H9 (cell line): ENCODE results near the gene GABARAPL2. TPM values are rescaled to one million over a fixed set of nuclear protein-coding genes. Genes with fewer than 3 reads are reported as not detected.

Source experiments
- DNase-seq: peaks from one replicate; pipeline ENCODE4 v3.0.0-alpha.2; 2017
- H2AFZ ChIP-seq: one replicate; pipeline ENCODE4 v1.6.1; 2013; ENCODE audit warnings: mild to moderate bottlenecking, low read length, control low read depth, moderate library complexity
- H2AK5ac ChIP-seq: 2 replicates; pipeline ENCODE4 v1.6.1; 2013; ENCODE audit warnings: low read length, control low read depth, mixed read lengths; ENCODE audit not compliant: insufficient read length
- H2BK120ac ChIP-seq: one replicate; pipeline ENCODE4 v1.6.1; 2013; ENCODE audit warnings: low read depth, mild to moderate bottlenecking, low read length, control low read depth, inconsistent platforms; ENCODE audit not compliant: poor library complexity, severe bottlenecking
- H2BK12ac ChIP-seq: 2 replicates; pipeline ENCODE4 v1.6.1; 2013; ENCODE audit warnings: low read length, control low read depth, mixed read lengths, low read depth; ENCODE audit not compliant: insufficient read length
- H2BK15ac ChIP-seq: 2 replicates; pipeline ENCODE4 v1.6.1; 2013; ENCODE audit warnings: low read depth, low read length, control low read depth
- H2BK20ac ChIP-seq: one replicate; pipeline ENCODE4 v1.6.1; 2013; ENCODE audit warnings: low read depth, mild to moderate bottlenecking, low read length, control low read depth, inconsistent platforms; ENCODE audit not compliant: poor library complexity, severe bottlenecking
- H2BK5ac ChIP-seq: 2 replicates; pipeline ENCODE4 v1.6.1; 2013; ENCODE audit warnings: low read length, control low read depth, mixed read lengths; ENCODE audit not compliant: insufficient read length
- H3K14ac ChIP-seq: 2 replicates; pipeline ENCODE4 v1.6.1; 2013; ENCODE audit warnings: low read length, control low read depth; ENCODE audit not compliant: insufficient read depth
- H3K18ac ChIP-seq: 2 replicates; pipeline ENCODE4 v1.6.1; 2013; ENCODE audit warnings: low read depth, mild to moderate bottlenecking, mixed read lengths, low read length, control low read depth; ENCODE audit not compliant: insufficient read length
- H3K23ac ChIP-seq: 2 replicates; pipeline ENCODE4 v1.6.1; 2013; ENCODE audit warnings: low read length, control low read depth, mixed read lengths, low read depth; ENCODE audit not compliant: insufficient read length
- H3K23me2 ChIP-seq: 2 replicates; pipeline ENCODE4 v1.6.1; 2013; ENCODE audit warnings: low read depth, mild to moderate bottlenecking, mixed read lengths, low read length, control low read depth; ENCODE audit not compliant: insufficient read length, poor library complexity, severe bottlenecking
- H3K27ac ChIP-seq: 2 replicates; pipeline ENCODE4 v1.5.1; 2013; ENCODE audit warnings: low read length, control low read depth, mixed read lengths, low read depth; ENCODE audit not compliant: insufficient read length
- H3K27me3 ChIP-seq: 2 replicates; pipeline ENCODE4 v1.6.1; 2013; ENCODE audit warnings: low read length, control low read depth, inconsistent platforms; ENCODE audit not compliant: insufficient read depth
- H3K4ac ChIP-seq: 2 replicates; pipeline ENCODE4 v1.6.1; 2013; ENCODE audit warnings: low read depth, mild to moderate bottlenecking, control low read depth, inconsistent platforms, low read length, moderate library complexity
- H3K4me1 ChIP-seq: 2 replicates; pipeline ENCODE4 v1.6.1; 2013; ENCODE audit warnings: low read length, control low read depth, inconsistent platforms; ENCODE audit not compliant: insufficient read depth
- H3K4me2 ChIP-seq: 2 replicates; pipeline ENCODE4 v1.6.1; 2013; ENCODE audit warnings: low read length, control low read depth, mixed read lengths; ENCODE audit not compliant: insufficient read length, insufficient read depth
- H3K56ac ChIP-seq: 2 replicates; pipeline ENCODE4 v1.6.1; 2013; ENCODE audit warnings: low read depth, mild to moderate bottlenecking, mixed read lengths, low read length, control low read depth; ENCODE audit not compliant: insufficient read length
- H3K79me1 ChIP-seq: 2 replicates; pipeline ENCODE4 v1.6.1; 2013; ENCODE audit warnings: low read depth, mild to moderate bottlenecking, moderate library complexity, low read length, control low read depth, inconsistent platforms; ENCODE audit not compliant: insufficient read depth, poor library complexity, severe bottlenecking
- H3K79me2 ChIP-seq: 2 replicates; pipeline ENCODE4 v1.6.1; 2013; ENCODE audit warnings: low read length, control low read depth, inconsistent platforms; ENCODE audit not compliant: insufficient read depth
- H3K9ac ChIP-seq: 2 replicates; pipeline ENCODE4 v1.6.1; 2013; ENCODE audit warnings: low read length, control low read depth, mixed read lengths; ENCODE audit not compliant: insufficient read length; ENCODE audit errors: extremely low read depth
- H3K9me3 ChIP-seq: one replicate; pipeline ENCODE4 v1.6.1; 2013; ENCODE audit warnings: low read depth, low read length, inconsistent platforms; ENCODE audit not compliant: control insufficient read depth
- H3T11ph ChIP-seq: one replicate; pipeline ENCODE4 v1.6.1; 2013; ENCODE audit warnings: mild to moderate bottlenecking, low read length, control low read depth, inconsistent platforms
- H4K20me1 ChIP-seq: one replicate; pipeline ENCODE4 v1.6.1; 2013; ENCODE audit not compliant: control insufficient read depth, insufficient read length, insufficient read depth
- H4K5ac ChIP-seq: 2 replicates; pipeline ENCODE4 v1.6.1; 2013; ENCODE audit warnings: low read depth, mild to moderate bottlenecking, mixed read lengths, low read length, control low read depth; ENCODE audit not compliant: insufficient read length
- H4K8ac ChIP-seq: replicated peaks from 2 replicates; pipeline ENCODE4 v1.6.1; 2013; ENCODE audit warnings: low read length, control low read depth, mixed read lengths, low read depth; ENCODE audit not compliant: insufficient read length
- H4K91ac ChIP-seq: 2 replicates; pipeline ENCODE4 v1.6.1; 2013; ENCODE audit warnings: low read depth, mild to moderate bottlenecking, moderate library complexity, mixed read lengths, low read length, control low read depth; ENCODE audit not compliant: insufficient read length
- H3K27ac Mint-ChIP-seq, 3 experiments: 2 replicates in 2 of 3; 3 replicates in 1 of 3; pipeline ENCODE4 v1.8.0; 2020 to 2021; ENCODE audit warnings: mixed read lengths in 3 of 3, mild to moderate bottlenecking in 1 of 3, moderate library complexity in 1 of 3
- H3K27me3 Mint-ChIP-seq: 2 replicates; pipeline ENCODE4 v1.8.0; 2021; ENCODE audit warnings: low read depth, mild to moderate bottlenecking, moderate library complexity, mixed read lengths
- H3K36me3 Mint-ChIP-seq, 3 experiments: 2 replicates in 2 of 3; 3 replicates in 1 of 3; pipeline ENCODE4 v1.8.0; 2020 to 2021; ENCODE audit warnings: low read depth in 3 of 3, mixed read lengths in 3 of 3; ENCODE audit not compliant: insufficient read depth in 1 of 3
- H3K4me1 Mint-ChIP-seq, 2 experiments: 2 replicates each; pipeline ENCODE4 v1.8.0; 2020; ENCODE audit warnings: mixed read lengths in 2 of 2
- H3K4me3 Mint-ChIP-seq, 2 experiments: 2 replicates in 1 of 2; 3 replicates in 1 of 2; pipeline ENCODE4 v1.8.0; 2020 to 2021; ENCODE audit warnings: mild to moderate bottlenecking in 2 of 2, mixed read lengths in 2 of 2, moderate library complexity in 1 of 2
- H3K9me3 Mint-ChIP-seq, 2 experiments: 2 replicates in 1 of 2; 3 replicates in 1 of 2; pipeline ENCODE4 v1.8.0; 2020; ENCODE audit warnings: mild to moderate bottlenecking in 2 of 2, mixed read lengths in 2 of 2, moderate library complexity in 1 of 2
- WGBS: extraction: QIAGEN DNeasy Blood & Tissue Kit; methylation state at CpG from one replicate; pipeline ENCODE4 v1.1.7; 2013; ENCODE audit warnings: missing lambda C conversion rate, low lambda C conversion rate, mixed read lengths; ENCODE audit not compliant: insufficient read length; ENCODE audit errors: extremely low coverage; 5-methylcytosine and 5-hydroxymethylcytosine counted together
- total RNA-seq: library from RNA; stranded (reverse); gene quantifications from 2 replicates; pipeline ENCODE4 v1.2.1, GENCODE V29; 2021
- TF ChIP-seq, protein P1 (sequence below): fragments of 200-600 bp; sonication (generic); conservative IDR thresholded peaks from 3 replicates; pipeline ENCODE4 v1.8.0; 2021; ENCODE audit warnings: antibody characterized with exemption, mild to moderate bottlenecking

The GABARAPL2 gene
- total RNA-seq, 1 experiment from 2014 or later = 62.6 TPM

GRCh38 chr16:75617121-75617520 is 50.9 kb downstream of the GABARAPL2 start:
- no peak overlapping the region for H2BK12ac ChIP-seq
- H2BK120ac ChIP-seq = no peak overlapping the region
- no peaks in the 10 kb centered on the region for H3K9me3 ChIP-seq
- TF ChIP-seq, protein P1, sequence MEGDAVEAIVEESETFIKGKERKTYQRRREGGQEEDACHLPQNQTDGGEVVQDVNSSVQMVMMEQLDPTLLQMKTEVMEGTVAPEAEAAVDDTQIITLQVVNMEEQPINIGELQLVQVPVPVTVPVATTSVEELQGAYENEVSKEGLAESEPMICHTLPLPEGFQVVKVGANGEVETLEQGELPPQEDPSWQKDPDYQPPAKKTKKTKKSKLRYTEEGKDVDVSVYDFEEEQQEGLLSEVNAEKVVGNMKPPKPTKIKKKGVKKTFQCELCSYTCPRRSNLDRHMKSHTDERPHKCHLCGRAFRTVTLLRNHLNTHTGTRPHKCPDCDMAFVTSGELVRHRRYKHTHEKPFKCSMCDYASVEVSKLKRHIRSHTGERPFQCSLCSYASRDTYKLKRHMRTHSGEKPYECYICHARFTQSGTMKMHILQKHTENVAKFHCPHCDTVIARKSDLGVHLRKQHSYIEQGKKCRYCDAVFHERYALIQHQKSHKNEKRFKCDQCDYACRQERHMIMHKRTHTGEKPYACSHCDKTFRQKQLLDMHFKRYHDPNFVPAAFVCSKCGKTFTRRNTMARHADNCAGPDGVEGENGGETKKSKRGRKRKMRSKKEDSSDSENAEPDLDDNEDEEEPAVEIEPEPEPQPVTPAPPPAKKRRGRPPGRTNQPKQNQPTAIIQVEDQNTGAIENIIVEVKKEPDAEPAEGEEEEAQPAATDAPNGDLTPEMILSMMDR = no peak
- no peak overlapping the region for H3K4me3 Mint-ChIP-seq
- no peaks in the 10 kb centered on the region for H3K79me2 ChIP-seq
- no peak overlapping the region for H4K5ac ChIP-seq
- no peak overlapping the region for H3K23ac ChIP-seq
- no peak overlapping the region for H3K18ac ChIP-seq
- no peak overlapping the region for H3T11ph ChIP-seq
- no peak for DNase-seq
- H2BK15ac ChIP-seq = no peak overlapping the region
- no peak overlapping the region for H3K27ac Mint-ChIP-seq
- no peak overlapping the region for H2AFZ ChIP-seq
- H3K9ac ChIP-seq = no peak overlapping the region
- H3K36me3 Mint-ChIP-seq = peaks cover 36 to 72% (median 71%) of the 10 kb centered on the region in 3 experiments; a peak in 6 of 7 replicates
- WGBS = no CpG with 5 or more reads among the region's 3 CpGs
- peaks cover 13 to 14% of the 10 kb centered on the region in 2 experiments for H3K4me1 Mint-ChIP-seq
- no peaks in the 10 kb centered on the region for H3K4me1 ChIP-seq
- H3K56ac ChIP-seq = no peak overlapping the region
- H3K14ac ChIP-seq = no peak overlapping the region
- no peaks in the 10 kb centered on the region for H4K20me1 ChIP-seq
- H3K9me3 Mint-ChIP-seq = no peaks in the 10 kb centered on the region
- H3K27me3 Mint-ChIP-seq = no peaks in the 10 kb centered on the region
- H3K79me1 ChIP-seq = no peaks in the 10 kb centered on the region
- H3K4me2 ChIP-seq = no peak overlapping the region
- no peak overlapping the region for H4K91ac ChIP-seq
- H3K27ac ChIP-seq = no peak overlapping the region
- no peak overlapping the region for H2AK5ac ChIP-seq
- H2BK5ac ChIP-seq = no peak overlapping the region
- no peak overlapping the region for H4K8ac ChIP-seq
- no peak overlapping the region for H2BK20ac ChIP-seq
- H3K4ac ChIP-seq = no peak overlapping the region
- H3K27me3 ChIP-seq = no peaks in the 10 kb centered on the region
- peaks cover under 1% of the 10 kb centered on the region for H3K23me2 ChIP-seq
